H1 (cell line): ENCODE measurements around the gene VSIR.

Experiments
- EZH2 ChIP-seq: fragments of 200-600 bp; sonication (generic); IDR thresholded peaks from 2 replicates; pipeline ENCODE4 v1.7.1; 2012; ENCODE audit warnings: low read depth, mild to moderate bottlenecking, moderate library complexity, low read length, inconsistent platforms; ENCODE audit not compliant: severe bottlenecking
- ZNF274 ChIP-seq: IDR thresholded peaks from 2 replicates; pipeline ENCODE4 v1.7.0; 2012; ENCODE audit warnings: low read length, borderline replicate concordance; ENCODE audit errors: extremely low read depth

DNA sequence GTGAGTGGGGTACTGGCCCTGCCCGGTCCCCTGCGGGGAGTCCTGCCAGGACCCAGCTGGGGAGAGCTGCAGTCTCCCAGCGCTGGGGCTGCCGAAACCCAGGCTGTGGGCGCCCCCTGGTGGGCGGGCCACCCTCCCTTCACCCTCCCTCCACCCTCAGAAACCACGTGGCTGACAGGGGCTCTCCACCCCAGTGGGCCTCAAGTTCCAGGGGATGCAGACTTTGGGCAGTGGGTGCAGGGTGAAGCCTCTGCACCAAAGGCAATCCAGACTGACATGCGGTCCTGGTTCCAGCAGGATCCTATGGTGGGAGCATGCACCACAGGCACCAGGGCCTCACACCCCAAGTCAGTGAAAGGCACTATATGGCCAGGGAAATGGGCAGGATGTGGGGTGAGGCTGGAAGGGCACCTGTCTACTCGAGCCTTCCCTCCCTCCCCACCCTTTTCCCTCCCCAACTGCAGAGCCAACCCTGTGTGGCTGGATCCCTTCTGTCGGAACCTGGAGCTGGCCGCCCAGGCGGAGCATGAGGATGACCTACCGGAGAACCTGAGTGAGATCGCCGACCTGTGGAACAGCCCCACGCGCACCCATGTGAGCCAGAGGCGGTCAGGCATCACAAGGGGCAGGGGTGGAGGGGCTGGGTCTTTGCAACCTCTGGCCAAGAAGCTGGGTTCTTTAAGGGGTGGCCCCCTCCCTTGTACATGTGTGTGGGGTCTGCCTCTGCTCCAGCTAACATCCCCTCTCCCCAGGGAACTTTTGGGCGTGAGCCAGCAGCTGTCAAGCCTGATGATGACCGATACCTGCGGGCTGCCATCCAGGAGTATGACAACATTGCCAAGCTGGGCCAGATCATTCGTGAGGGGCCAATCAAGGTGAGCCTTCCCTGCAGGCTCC lies 38.9 kb upstream of the VSIR start:
- TF ChIP-seq EZH2 (no peak), ZNF274 (no peak)
